Inflammatory macrophage treated with lipopolysaccharide for 4 hours (primary cell): Measurements from ENCODE around the gene CNNM4.

ENCODE experiments used
- DNase-seq: peaks from one replicate; pipeline ENCODE4 v3.0.0-alpha.2; 2020

CNNM4 gene

DNA sequence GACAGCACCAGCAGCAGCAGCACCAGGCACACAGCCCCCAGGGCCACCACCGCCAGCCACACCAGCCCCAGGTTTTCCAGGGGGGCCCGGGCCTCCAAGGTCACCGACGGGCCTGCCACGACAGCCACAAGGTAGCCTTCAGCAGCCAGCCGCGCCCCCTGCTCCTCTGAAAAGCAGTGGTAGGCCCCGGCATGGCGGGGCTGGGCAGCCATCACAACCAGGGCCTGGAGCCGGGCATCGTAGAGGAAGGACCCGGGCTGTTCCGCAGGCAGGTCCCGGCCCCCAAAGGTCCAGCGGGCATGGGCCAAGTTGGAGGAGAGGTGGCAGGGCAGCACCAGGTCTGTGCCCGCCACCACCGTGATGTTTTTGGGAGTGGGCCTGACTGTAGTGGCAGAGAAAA is 100.4 kb downstream of the CNNM4 start:
- DNase-seq, result no peak
